Measurements from ENCODE around the gene CASP5. TPM values are rescaled to one million over a fixed set of nuclear protein-coding genes. Genes with fewer than 3 reads are reported as not detected.
"Not testable (repeated sequence)": the region's sequence is repeated elsewhere in the genome, so short reads cannot be mapped to it uniquely, and the experiment has no call there.

Gene CASP5
- total and polyA plus RNA-seq, 4 donors, result 0.10 to 0.75 (median 0.34) TPM

GRCh38 chr11:105034813-105035620 is 12.0 kb upstream of the CASP5 start, which contains the start of gene CASP1:
Gene CASP1 (minus strand): TSS chr11:105035144. CDS start chr11:105035113, 31 bp downstream.
- peaks cover 0 to 18% (median 9%) of the 10 kb centered on the region in 4 donors for H3K4me1 ChIP-seq (ENCODE audit: control insufficient read depth in 4 of 4, insufficient read depth in 4 of 4, low read length in 3 of 4)
- 5% methylated on average over 3 of the region's 3 CpGs for WGBS
- no peaks in the 10 kb centered on the region for H3K9me3 ChIP-seq (ENCODE audit: control insufficient read depth in 4 of 4, low read length in 3 of 4)
- H3K9ac ChIP-seq (ENCODE audit: low read depth in 1 of 2, low read length in 2 of 2), result peak within 1 kb of the TSS; percentile 58 to 81
- H3K27me3 ChIP-seq (ENCODE audit: control insufficient read depth in 4 of 4, insufficient read depth in 4 of 4, low read length in 3 of 4), result no peaks in the 10 kb centered on the region
- peak within 1 kb of the TSS; percentile 68 to 74 for H3K27ac ChIP-seq (ENCODE audit: low read depth in 1 of 2, low read length in 2 of 2)
- no peak for DNase-seq (ENCODE audit: low spot score)
- H3K36me3 ChIP-seq (ENCODE audit: control insufficient read depth in 4 of 4, insufficient read depth in 3 of 4, low read depth in 1 of 4, low read length in 3 of 4), result peaks cover 0 to 11% (median 5%) of the 10 kb centered on the region in 4 donors
- TF ChIP-seq CTCF (IDR thresholded peaks at IDR 0.05; ENCODE audit: low read depth, low read length, missing input control) (no peak), EGR1 (IDR thresholded peaks at IDR 0.05; ENCODE audit: low read depth in 2 of 2) (no peak), REST (IDR thresholded peaks at IDR 0.05) (no peak), RAD21 (IDR thresholded peaks at IDR 0.05) (peak; percentile 36 to 54), YY1 (IDR thresholded peaks at IDR 0.05) (peak; percentile 79), ATF3 (IDR thresholded peaks at IDR 0.05) (no peak), MAX (IDR thresholded peaks at IDR 0.05) (peak; percentile 58), ZBTB33 (IDR thresholded peaks at IDR 0.05) (no peak), HNF4A (conservative IDR thresholded peaks at IDR 0.05) (peak; percentile 37 to 52), FOXA1 (IDR thresholded peaks at IDR 0.05) (no peak), SP1 (IDR thresholded peaks at IDR 0.05) (peak; percentile 24), GABPA (IDR thresholded peaks at IDR 0.05 in 1 of 2, conservative IDR thresholded peaks at IDR 0.05 in 1 of 2) (no peak), RXRA (IDR thresholded peaks at IDR 0.05) (peak in 1 of 2 donors; percentile 31), TAF1 (conservative IDR thresholded peaks at IDR 0.05) (peak; percentile 64), NR2F2 (IDR thresholded peaks at IDR 0.05) (no peak), FOXA2 (IDR thresholded peaks at IDR 0.05) (no peak), HNF4G (IDR thresholded peaks at IDR 0.05) (no peak), JUND (IDR thresholded peaks at IDR 0.05) (peak in 1 of 2 donors; percentile 42)
- peak within 1 kb of the TSS; percentile 48 to 67 (median 50) for H3K4me3 ChIP-seq (ENCODE audit: low read depth in 1 of 3, low read length in 3 of 3)

GRCh38 chr11:105034388-105034787 is 11.4 kb upstream of the CASP5 start:
- H3K9me3 ChIP-seq (ENCODE audit: control insufficient read depth in 4 of 4, low read length in 3 of 4); DNase-seq (ENCODE audit: low spot score); H3K27me3 ChIP-seq (ENCODE audit: control insufficient read depth in 4 of 4, insufficient read depth in 4 of 4, low read length in 3 of 4): not testable (repeated sequence)
- peak overlapping the region; percentile 68 to 74 for H3K27ac ChIP-seq (ENCODE audit: low read depth in 1 of 2, low read length in 2 of 2)
- H3K4me3 ChIP-seq (ENCODE audit: low read depth in 1 of 3, low read length in 3 of 3), result peak overlapping the region; percentile 48 to 67 (median 50)
- WGBS, result 40% methylated on average over 2 of the region's 2 CpGs
- H3K9ac ChIP-seq (ENCODE audit: low read depth in 1 of 2, low read length in 2 of 2), result peak overlapping the region; percentile 58 to 81
- H3K36me3 ChIP-seq (ENCODE audit: control insufficient read depth in 4 of 4, insufficient read depth in 3 of 4, low read depth in 1 of 4, low read length in 3 of 4), result peaks cover 0 to 17% (median 7%) of the 10 kb centered on the region in 4 donors
- peaks cover 0 to 18% (median 9%) of the 10 kb centered on the region in 4 donors for H3K4me1 ChIP-seq (ENCODE audit: control insufficient read depth in 4 of 4, insufficient read depth in 4 of 4, low read length in 3 of 4)
